HEK293 (cell line): ENCODE measurements around the gene PRXL2B.
A peak's percentile ranks its signal among the peaks of the same experiment; 100 is the strongest.

ENCODE experiments used
- CTCF ChIA-PET: fragments of 350-600 bp; formaldehyde crosslinking; extraction: SDS; loops from one replicate; lab custom pipeline; 2021; ENCODE audit warnings: antibody characterized with exemption; lab: Yijun Ruan, JAX
- POLR2A ChIA-PET: fragments of 300-600 bp; formaldehyde crosslinking; extraction: SDS; loops from one replicate; lab custom pipeline; 2020; ENCODE audit warnings: antibody characterized with exemption, inconsistent platforms; lab: Yijun Ruan, JAX
- H3K27ac ChIP-seq: fragments of 200-500 bp; sonication (Bioruptor generic); 2 replicates; pipeline ENCODE4 v1.5.1; 2014; ENCODE audit warnings: low read depth, low read length, control low read depth, inconsistent platforms; ENCODE audit errors: extremely low read depth
- H3K36me3 ChIP-seq, 2 experiments: fragments of 200-500 bp in 1 of 2; sonication (Bioruptor generic) in 1 of 2; 1 replicate in 1 of 2; 2 replicates in 1 of 2; pipeline ENCODE4 v1.5.1; 2014 to 2017; ENCODE audit warnings: inconsistent platforms in 2 of 2, low read length in 2 of 2; ENCODE audit not compliant: control insufficient read depth in 2 of 2, insufficient read depth in 1 of 2
- H3K4me1 ChIP-seq: fragments of 200-500 bp; sonication (Bioruptor generic); 2 replicates; pipeline ENCODE4 v1.5.1; 2014; ENCODE audit warnings: mild to moderate bottlenecking, low read length, inconsistent platforms; ENCODE audit not compliant: control insufficient read depth, insufficient read depth
- H3K4me3 ChIP-seq: 2 replicates; pipeline ENCODE4 v1.5.1; 2011; ENCODE audit warnings: low read depth, mild to moderate bottlenecking, control low read depth, low read length, moderate library complexity
- H3K9me3 ChIP-seq: fragments of 200-500 bp; sonication (Bioruptor generic); 2 replicates; pipeline ENCODE4 v1.5.1; 2014; ENCODE audit warnings: low read depth, low read length, inconsistent platforms; ENCODE audit not compliant: control insufficient read depth, insufficient read depth
- EGR2 ChIP-seq: fragments of 450-650 bp; formaldehyde crosslinking; IDR thresholded peaks from 2 replicates; pipeline ENCODE4 v1.5.1; 2016; ENCODE audit warnings: low read depth, missing biosample characterization, missing genetic modification characterization
- GLIS1 ChIP-seq: fragments of 450-650 bp; formaldehyde crosslinking; IDR thresholded peaks from 2 replicates; pipeline ENCODE4 v1.5.1; 2016; ENCODE audit warnings: missing biosample characterization, missing genetic modification characterization
- KLF1 ChIP-seq: fragments of 450-650 bp; formaldehyde crosslinking; IDR thresholded peaks from 2 replicates; pipeline ENCODE4 v1.5.1; 2016; ENCODE audit warnings: missing biosample characterization, missing genetic modification characterization
- SCRT1 ChIP-seq: fragments of 450-650 bp; formaldehyde crosslinking; IDR thresholded peaks from 2 replicates; pipeline ENCODE4 v1.5.1; 2016; ENCODE audit warnings: missing biosample characterization, missing genetic modification characterization, borderline replicate concordance
- ZBTB26 ChIP-seq: fragments of 450-650 bp; formaldehyde crosslinking; optimal IDR thresholded peaks from 2 replicates; pipeline ENCODE3; 2016; ENCODE audit warnings: missing biosample characterization, mild to moderate bottlenecking, missing genetic modification characterization
- ZEB2 ChIP-seq: fragments of 450-650 bp; formaldehyde crosslinking; IDR thresholded peaks from 2 replicates; pipeline ENCODE4 v1.5.1; 2016; ENCODE audit warnings: missing biosample characterization, missing genetic modification characterization
- ZNF112 ChIP-seq: fragments of 450-650 bp; formaldehyde crosslinking; IDR thresholded peaks from 2 replicates; pipeline ENCODE4 v1.5.0; 2017; ENCODE audit warnings: missing biosample characterization, missing genetic modification characterization
- ZNF221 ChIP-seq: fragments of 450-650 bp; formaldehyde crosslinking; IDR thresholded peaks from 2 replicates; pipeline ENCODE4 v1.5.1; 2017; ENCODE audit warnings: missing biosample characterization, missing genetic modification characterization, borderline replicate concordance
- ZNF449 ChIP-seq: fragments of 450-650 bp; formaldehyde crosslinking; IDR thresholded peaks from 2 replicates; pipeline ENCODE4 v1.5.1; 2017; ENCODE audit warnings: missing biosample characterization, mild to moderate bottlenecking, missing genetic modification characterization, moderate library complexity
- ZNF600 ChIP-seq: fragments of 450-650 bp; formaldehyde crosslinking; IDR thresholded peaks from 2 replicates; pipeline ENCODE4 v1.5.1; 2016; ENCODE audit warnings: missing biosample characterization, missing genetic modification characterization
- ZSCAN23 ChIP-seq: fragments of 450-650 bp; formaldehyde crosslinking; IDR thresholded peaks from 2 replicates; pipeline ENCODE4 v1.5.1; 2016; ENCODE audit warnings: missing biosample characterization, missing genetic modification characterization
- ZXDB ChIP-seq: fragments of 450-650 bp; formaldehyde crosslinking; IDR thresholded peaks from 2 replicates; pipeline ENCODE4 v1.5.1; 2016; ENCODE audit warnings: missing biosample characterization, missing genetic modification characterization
- TF ChIP-seq, protein P1 (sequence below): fragments of 450-650 bp; formaldehyde crosslinking; IDR thresholded peaks from 2 replicates; pipeline ENCODE4 v1.5.1; 2016; ENCODE audit warnings: missing biosample characterization, missing genetic modification characterization
- TF ChIP-seq, protein P2 (sequence below): fragments of 450-650 bp; formaldehyde crosslinking; IDR thresholded peaks from 2 replicates; pipeline ENCODE4 v1.5.1; 2017; ENCODE audit warnings: missing biosample characterization, missing genetic modification characterization
- TF ChIP-seq, protein P3 (sequence below): fragments of 450-650 bp; formaldehyde crosslinking; IDR thresholded peaks from 2 replicates; pipeline ENCODE4 v1.5.1; 2016; ENCODE audit warnings: missing biosample characterization, missing genetic modification characterization, borderline replicate concordance

The PRXL2B gene

GRCh38 chr1:2582391-2582790 is 4.2 kb upstream of the PRXL2B start:
- no peaks in the 10 kb centered on the region for H3K9me3 ChIP-seq
- H3K36me3 ChIP-seq = no peaks in the 10 kb centered on the region
- no peak overlapping the region for H3K27ac ChIP-seq
- peaks cover 4% of the 10 kb centered on the region for H3K4me1 ChIP-seq
- H3K4me3 ChIP-seq = no peak overlapping the region
- CTCF ChIA-PET = no interaction called here
- POLR2A ChIA-PET = no interaction called here
- TF ChIP-seq, protein P1, sequence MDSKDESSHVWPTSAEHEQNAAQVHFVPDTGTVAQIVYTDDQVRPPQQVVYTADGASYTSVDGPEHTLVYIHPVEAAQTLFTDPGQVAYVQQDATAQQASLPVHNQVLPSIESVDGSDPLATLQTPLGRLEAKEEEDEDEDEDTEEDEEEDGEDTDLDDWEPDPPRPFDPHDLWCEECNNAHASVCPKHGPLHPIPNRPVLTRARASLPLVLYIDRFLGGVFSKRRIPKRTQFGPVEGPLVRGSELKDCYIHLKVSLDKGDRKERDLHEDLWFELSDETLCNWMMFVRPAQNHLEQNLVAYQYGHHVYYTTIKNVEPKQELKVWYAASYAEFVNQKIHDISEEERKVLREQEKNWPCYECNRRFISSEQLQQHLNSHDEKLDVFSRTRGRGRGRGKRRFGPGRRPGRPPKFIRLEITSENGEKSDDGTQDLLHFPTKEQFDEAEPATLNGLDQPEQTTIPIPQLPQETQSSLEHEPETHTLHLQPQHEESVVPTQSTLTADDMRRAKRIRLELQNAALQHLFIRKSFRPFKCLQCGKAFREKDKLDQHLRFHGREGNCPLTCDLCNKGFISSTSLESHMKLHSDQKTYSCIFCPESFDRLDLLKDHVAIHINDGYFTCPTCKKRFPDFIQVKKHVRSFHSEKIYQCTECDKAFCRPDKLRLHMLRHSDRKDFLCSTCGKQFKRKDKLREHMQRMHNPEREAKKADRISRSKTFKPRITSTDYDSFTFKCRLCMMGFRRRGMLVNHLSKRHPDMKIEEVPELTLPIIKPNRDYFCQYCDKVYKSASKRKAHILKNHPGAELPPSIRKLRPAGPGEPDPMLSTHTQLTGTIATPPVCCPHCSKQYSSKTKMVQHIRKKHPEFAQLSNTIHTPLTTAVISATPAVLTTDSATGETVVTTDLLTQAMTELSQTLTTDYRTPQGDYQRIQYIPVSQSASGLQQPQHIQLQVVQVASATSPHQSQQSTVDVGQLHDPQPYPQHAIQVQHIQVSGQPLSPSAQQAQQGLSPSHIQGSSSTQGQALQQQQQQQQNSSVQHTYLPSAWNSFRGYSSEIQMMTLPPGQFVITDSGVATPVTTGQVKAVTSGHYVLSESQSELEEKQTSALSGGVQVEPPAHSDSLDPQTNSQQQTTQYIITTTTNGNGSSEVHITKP (tag by site-specific recombination) = peak; percentile 42; the same call in 1 of the 2 replicates
- TF ChIP-seq EGR2 = peak; percentile 14; the same call in 1 of the 2 replicates
- peak; percentile 43; the same call in 1 of the 2 replicates for TF ChIP-seq ZNF600 (tag by site-specific recombination)
- TF ChIP-seq ZNF112 = no peak
- TF ChIP-seq ZNF449 (tag by site-specific recombination) = no peak
- no peak for TF ChIP-seq SCRT1 (tag by site-specific recombination)
- no peak for TF ChIP-seq ZXDB (tag by site-specific recombination)
- TF ChIP-seq ZNF221 (tag by site-specific recombination) = no peak
- TF ChIP-seq, protein P2, sequence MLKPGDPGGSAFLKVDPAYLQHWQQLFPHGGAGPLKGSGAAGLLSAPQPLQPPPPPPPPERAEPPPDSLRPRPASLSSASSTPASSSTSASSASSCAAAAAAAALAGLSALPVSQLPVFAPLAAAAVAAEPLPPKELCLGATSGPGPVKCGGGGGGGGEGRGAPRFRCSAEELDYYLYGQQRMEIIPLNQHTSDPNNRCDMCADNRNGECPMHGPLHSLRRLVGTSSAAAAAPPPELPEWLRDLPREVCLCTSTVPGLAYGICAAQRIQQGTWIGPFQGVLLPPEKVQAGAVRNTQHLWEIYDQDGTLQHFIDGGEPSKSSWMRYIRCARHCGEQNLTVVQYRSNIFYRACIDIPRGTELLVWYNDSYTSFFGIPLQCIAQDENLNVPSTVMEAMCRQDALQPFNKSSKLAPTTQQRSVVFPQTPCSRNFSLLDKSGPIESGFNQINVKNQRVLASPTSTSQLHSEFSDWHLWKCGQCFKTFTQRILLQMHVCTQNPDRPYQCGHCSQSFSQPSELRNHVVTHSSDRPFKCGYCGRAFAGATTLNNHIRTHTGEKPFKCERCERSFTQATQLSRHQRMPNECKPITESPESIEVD (tag by site-specific recombination) = no peak

DNA sequence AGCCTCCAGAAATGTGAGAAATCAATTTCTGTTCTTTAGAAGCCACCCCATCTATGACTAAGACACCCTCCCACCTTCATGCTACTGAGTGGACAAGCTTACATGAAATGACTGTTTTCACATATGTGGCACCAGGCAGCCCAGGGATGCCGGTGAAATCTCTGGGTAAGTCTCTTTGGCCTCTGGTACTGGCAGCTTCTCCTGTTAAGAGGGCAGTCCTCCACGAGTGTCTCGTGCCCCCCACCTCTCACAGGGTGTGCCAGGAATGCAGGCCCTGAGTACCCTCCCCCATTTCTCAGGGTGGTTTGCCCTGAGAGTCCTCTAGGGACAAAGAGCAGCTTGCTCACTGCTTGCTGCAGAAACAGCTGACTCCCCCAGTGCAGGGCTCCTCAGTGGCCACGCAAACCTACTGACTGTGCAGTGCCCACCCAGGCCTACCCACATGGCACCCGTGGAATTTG is 3.2 kb upstream of the PRXL2B start:
- Histone ChIP-seq H3K27ac (no peak overlapping the region), H3K4me1 (peaks cover 4% of the 10 kb centered on the region), H3K9me3 (no peaks in the 10 kb centered on the region), H3K4me3 (no peak overlapping the region), H3K36me3 (no peaks in the 10 kb centered on the region)
- ChIA-PET CTCF (interaction anchor here (0.6 to 1.4 kb wide), 3 partner anchors 36 to 889 kb away, joined by 3 read pairs; no protein-coding TSS in a partner anchor), POLR2A (interaction anchor here (1.3 kb wide), 1 partner anchor 37 kb away, joined by 4 read pairs; no protein-coding TSS in a partner anchor)
- TF ChIP-seq ZSCAN23 (tag by site-specific recombination) = no peak
- TF ChIP-seq ZEB2 (tag by site-specific recombination) = no peak
- TF ChIP-seq, protein P1 (tag by site-specific recombination) = 0 out of 2 replicates have a peak, but pooled peaks have one; percentile 35
- TF ChIP-seq ZBTB26 (tag by site-specific recombination) = no peak
- TF ChIP-seq, protein P3, sequence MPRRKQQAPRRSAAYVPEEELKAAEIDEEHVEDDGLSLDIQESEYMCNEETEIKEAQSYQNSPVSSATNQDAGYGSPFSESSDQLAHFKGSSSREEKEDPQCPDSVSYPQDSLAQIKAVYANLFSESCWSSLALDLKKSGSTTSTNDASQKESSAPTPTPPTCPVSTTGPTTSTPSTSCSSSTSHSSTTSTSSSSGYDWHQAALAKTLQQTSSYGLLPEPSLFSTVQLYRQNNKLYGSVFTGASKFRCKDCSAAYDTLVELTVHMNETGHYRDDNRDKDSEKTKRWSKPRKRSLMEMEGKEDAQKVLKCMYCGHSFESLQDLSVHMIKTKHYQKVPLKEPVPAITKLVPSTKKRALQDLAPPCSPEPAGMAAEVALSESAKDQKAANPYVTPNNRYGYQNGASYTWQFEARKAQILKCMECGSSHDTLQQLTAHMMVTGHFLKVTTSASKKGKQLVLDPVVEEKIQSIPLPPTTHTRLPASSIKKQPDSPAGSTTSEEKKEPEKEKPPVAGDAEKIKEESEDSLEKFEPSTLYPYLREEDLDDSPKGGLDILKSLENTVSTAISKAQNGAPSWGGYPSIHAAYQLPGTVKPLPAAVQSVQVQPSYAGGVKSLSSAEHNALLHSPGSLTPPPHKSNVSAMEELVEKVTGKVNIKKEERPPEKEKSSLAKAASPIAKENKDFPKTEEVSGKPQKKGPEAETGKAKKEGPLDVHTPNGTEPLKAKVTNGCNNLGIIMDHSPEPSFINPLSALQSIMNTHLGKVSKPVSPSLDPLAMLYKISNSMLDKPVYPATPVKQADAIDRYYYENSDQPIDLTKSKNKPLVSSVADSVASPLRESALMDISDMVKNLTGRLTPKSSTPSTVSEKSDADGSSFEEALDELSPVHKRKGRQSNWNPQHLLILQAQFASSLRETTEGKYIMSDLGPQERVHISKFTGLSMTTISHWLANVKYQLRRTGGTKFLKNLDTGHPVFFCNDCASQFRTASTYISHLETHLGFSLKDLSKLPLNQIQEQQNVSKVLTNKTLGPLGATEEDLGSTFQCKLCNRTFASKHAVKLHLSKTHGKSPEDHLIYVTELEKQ (tag by site-specific recombination) = no peak
- TF ChIP-seq KLF1 (tag by site-specific recombination) = no peak
- TF ChIP-seq GLIS1 = no peak
- no peak for TF ChIP-seq SCRT1 (tag by site-specific recombination)
